Thyroid gland (tissue), 4 donors: ENCODE results near the gene AIF1.

Experiments used
- CTCF ChIP-seq, 6 experiments: fragments of 200-600 bp in 3 of 6; fragments of 450-650 bp in 3 of 6; sonication (generic) in 3 of 6; IDR thresholded peaks; one replicate each; pipeline ENCODE4 v1.5.1; 2016 to 2019; ENCODE audit warnings: antibody characterized with exemption in 6 of 6, mild to moderate bottlenecking in 2 of 6, inconsistent platforms in 1 of 6, moderate library complexity in 1 of 6
- POLR2A ChIP-seq, 2 donors: fragments of 450-650 bp; IDR thresholded peaks; one replicate each; pipeline ENCODE4 v1.6.1; 2017; ENCODE audit warnings: antibody characterized with exemption in 2 of 2, mild to moderate bottlenecking in 2 of 2, moderate library complexity in 1 of 2

GRCh38 chr6:31636698-31637596, 21.9 kb downstream of the AIF1 start:
- TF ChIP-seq CTCF (IDR thresholded peaks at IDR 0.05) (no peak), POLR2A (IDR thresholded peaks at IDR 0.05) (no peak)
